GM21737 (cell line): ENCODE results near the gene ATP6V1A.
A peak's percentile ranks its signal among the peaks of the same experiment; 100 is the strongest.

Source experiments
- ATAC-seq: cut with Tn5 transposase; IDR thresholded peaks from one replicate; pipeline ENCODE4 v1.9.1; 2021; ENCODE audit warnings: mild to moderate bottlenecking, moderate library complexity; ENCODE audit not compliant: unreplicated experiment

The ATP6V1A gene

DNA sequence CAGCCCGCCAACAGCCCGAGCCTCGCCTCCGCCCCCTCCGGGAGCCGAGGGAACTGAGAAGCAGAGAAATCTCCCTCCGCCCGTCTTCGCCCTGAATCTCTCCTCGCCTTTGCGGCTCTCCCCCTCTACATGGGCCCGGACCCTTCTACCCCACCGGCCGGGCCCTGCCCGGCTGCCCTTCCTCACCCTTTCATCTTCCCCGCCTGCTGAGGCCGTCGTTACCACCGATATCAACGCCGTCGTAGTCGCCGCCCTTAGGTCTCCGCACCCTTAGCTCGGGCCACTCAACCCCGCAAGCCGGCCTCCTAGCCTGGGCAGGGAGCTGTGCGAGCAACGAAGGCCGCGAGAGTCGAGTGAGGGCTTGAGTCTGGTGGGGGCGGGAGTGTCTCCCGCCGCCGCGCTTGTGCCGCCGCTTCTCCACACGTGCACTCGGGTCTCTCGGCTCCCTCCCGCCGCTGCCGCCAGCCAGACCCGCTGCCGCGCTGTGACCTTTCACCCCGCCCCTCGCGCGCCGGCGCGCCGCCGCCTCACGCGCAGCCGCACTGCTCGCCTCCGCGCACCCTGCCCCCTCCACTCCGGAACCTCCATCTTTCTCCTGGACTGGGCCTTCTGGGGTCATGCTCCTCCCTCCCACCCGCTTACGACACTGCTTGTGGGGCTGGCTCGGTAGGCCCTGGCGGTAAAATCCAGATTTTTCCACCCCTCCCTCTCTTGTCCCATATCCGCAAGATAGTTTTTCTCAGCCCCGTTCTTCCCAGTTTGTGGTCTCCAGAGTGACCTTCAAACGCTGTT lies 883 bp upstream of the ATP6V1A start, which contains the start of gene NAA50:
Gene NAA50 (minus strand): TSS at position 494 of the 792 bp plus-strand sequence. CDS start 300 bp downstream, at position 194.
- peak; percentile 46 for ATAC-seq

DNA sequence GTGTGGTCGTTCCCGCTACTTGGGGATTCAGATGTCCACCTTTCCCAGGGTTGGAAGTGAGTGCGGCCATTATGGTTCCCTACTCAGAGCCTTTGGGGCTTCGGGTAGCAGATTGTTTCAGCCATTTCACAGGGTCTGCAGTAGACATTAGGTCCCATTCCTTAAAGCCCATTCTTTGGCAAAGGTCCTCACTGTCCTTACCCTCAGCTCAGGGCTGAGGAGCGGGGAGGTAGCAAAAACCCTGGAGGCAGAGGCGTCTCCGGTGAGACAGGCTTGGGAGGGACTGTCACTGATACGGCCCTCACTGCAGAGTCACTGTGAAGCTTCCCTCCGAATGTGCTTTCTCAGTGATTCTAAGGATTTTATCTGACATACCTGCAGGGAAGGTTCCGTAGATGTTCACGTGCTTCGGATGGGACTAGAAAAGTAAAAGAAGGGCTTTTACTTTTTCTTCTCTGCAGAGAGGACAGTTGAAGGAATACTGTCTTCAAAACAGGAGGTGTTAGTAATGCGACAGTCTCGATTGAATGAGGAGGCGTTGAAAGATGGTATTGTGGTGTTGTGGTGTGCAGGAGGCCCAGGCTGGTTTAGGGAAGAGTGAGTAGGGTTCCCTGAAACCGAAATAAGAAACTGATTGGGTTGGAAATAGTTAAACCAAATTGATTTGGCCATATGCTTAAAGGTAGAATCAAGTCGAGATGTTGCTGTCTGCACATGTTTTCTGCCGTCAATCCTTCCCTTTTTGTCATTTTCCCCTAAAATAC lies 630 bp downstream of the ATP6V1A start:
- ATAC-seq: no peak

DNA sequence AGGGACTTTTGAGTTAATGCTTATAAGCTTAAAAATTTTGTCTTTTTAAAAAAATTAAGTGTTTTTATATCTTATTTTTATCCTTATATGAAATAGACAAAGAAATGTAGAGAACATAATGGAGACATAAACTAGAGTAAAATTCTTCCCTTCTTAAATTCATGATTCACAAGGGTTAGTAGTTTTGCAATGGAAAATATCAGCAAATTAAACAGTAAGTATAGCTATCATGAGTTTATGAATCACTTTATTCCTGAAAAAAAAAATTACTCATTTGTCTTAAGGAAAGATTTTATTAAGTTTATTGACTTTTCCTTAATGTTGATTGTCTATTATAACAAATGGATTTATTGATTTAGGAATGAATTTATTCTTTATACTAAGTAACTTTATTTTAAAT lies 4.3 kb downstream of the ATP6V1A start:
- ATAC-seq: no peak

DNA sequence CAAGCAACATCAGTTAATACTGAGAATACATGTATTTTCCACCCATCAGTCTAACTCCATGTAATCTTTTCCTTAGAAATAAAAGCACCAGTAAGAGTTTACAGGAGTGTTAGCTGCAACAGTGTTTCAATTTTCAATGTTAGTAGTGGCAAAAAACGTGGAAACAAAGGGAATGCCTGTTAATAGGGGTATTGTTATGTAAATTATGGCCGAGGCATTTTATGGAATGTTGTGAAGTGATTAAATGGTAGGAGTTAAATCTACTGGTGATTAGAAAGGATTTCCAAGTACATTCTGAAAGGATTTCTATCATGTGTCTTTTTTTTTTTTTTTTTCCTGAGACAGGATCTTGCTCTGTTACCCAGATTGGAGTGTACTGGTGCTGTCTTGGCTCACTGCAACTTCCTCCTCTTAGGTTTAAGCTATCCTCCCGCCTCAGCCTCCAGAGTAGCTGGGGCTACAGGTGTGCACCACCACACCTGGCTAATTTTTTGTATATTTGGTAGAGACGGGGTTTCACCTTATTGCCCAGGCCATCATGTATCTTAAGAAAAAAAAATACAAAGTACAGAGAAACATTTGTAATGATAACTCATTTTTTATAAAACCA lies 6.6 kb downstream of the ATP6V1A start:
- ATAC-seq: no peak

DNA sequence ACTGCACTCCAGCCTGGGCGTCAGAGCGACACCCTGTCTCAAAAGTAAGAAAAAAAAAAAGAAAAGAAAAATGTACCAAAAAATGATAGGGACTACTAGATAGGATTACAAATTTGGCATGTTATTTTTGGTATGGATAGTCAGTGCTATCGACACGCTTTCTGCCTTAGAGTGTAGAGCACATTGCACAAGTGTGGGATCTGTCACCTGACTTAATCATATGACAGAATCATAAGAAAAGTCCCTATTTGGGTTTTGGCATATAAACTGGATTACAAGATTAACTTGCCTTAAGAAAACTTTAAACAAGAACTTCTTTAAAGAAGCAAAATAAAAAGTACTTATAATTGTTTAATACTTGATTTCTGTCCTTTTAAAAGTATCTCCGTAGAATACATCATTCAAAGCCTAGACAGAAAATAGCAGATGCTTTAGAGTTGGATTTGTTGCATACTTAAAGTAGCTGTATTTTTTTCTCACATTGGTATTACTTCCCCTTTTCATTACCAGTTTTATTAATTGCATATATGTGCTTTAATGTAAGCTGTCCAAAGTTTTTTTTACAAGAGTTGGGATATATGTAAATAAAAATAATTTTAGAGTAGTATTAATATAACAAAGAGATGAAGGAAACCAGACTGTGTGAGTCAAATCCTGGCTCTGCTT lies 7.8 kb downstream of the ATP6V1A start:
- ATAC-seq: no peak

DNA sequence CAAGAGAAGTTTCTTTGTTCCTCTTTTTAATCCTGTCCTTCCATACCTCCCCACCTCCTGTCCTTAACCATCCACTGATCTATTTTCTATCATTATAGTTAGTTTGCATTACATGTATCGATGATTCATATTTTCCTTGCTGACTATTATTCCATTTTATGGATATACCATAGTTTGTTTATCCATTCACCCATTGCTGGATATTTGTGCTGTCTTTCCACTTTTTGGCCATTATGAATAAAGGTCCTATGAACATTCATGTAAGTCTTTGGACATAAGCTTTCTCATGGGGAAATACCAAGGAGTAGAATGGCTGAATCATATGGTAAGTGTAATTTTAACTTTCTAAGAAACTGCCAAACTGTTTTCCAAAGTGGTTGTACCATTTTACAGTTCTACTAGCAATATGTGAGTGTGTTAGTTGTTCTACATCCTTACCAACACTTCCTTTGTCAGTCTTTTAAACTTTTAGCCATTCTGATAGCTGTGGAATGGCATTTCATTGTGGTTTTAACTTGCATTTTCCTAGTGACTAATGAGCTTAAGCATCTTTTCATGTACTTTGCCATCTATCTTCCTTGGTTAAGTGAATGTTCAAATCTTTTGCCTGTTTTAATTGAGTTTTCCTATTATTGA lies 11.7 kb downstream of the ATP6V1A start:
- ATAC-seq: no peak

DNA sequence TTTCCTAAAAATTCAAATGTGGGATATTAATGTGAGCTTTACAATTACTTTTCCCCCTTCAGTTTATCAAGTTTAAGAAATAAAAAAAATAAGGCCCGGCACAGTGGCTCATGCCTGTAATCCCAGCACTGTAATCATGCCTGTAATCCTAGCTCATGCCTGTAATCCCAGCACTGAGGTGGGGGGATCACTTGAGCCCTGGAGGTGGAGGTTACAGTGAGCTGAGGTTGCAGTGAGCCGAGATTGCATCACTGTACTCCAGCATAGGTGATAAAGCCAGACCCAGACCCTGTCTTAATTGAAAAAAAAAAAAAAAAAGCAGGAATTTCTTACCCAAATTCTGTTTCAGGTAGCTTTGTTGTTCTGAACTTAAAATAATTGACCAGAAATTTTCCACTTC lies 17.9 kb downstream of the ATP6V1A start:
- ATAC-seq: no peak

DNA sequence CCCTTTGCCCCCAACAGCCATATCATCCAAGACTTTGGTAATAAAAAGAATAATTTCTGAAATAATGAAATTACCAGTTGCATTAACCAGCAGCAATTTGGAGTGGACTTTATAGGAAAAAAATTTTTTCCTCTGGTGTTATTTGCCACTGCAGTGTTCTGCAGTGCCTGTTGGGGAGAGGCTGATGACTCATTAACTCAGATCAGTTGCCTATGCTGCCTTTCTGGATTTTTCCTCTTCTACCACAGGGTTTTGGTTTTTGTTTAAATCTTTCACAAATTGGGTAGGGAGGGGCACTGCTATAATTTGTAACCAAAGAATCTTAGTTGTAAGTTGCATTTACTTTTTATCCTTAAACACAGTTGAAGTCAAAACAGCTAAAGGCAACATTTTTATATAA lies 22.7 kb downstream of the ATP6V1A start:
- ATAC-seq: peak; percentile 80

DNA sequence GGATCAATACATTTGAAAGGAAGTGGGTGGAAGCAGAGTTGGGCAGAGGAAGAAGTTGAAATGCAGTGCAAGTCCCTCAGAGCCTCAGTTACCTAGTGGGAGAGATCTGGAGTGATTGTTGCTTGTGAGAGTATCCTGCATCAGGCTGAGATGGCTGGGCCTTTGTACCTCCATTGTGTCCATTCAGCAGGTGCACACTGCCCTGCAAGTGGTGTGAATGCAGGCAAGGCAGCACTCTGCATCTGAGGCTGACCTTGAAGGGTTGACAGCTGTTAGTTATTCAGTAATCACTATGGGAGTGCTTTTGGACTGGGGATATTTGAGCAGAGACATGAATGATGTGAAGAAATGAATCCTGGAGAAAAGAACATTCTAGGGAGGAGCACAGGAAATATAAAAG lies 25.2 kb downstream of the ATP6V1A start:
- no peak for ATAC-seq

DNA sequence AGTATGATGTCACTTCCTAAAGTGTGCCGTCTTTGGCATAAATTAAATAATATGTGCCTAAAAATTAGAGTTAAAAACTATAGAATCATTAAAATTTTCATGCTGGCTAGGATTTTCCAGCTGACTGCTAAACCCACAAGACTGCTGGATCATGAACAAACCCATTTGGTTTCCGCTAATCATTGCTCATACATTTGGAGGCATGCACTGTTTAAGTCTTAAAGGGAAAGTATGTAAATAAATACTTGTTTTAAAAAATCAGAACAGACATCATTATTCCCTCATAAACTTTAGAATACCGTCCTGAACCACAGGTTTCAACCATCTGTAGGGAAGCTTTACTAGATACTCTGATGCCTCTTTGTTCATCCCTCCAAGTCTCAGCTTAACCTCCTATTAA lies 26.5 kb downstream of the ATP6V1A start:
- no peak for ATAC-seq

DNA sequence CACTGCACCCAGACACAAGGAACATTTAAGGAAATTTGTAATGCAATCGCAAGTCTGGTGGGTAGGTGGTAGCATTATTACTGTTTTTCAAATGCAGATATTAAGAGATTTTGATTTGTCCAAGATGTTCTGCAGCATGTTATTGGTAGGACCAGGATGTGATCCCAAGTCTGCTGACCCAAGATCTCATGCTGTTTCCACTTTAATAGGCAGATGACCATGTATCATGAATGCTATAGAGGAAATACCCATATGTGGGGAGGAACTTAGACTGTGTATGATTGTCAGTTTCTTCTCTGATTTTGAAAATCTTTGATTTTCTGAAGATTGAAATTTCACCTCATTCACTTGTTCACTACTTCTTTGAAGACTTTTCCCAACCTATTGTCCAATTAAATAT lies 28.7 kb downstream of the ATP6V1A start:
- no peak for ATAC-seq

DNA sequence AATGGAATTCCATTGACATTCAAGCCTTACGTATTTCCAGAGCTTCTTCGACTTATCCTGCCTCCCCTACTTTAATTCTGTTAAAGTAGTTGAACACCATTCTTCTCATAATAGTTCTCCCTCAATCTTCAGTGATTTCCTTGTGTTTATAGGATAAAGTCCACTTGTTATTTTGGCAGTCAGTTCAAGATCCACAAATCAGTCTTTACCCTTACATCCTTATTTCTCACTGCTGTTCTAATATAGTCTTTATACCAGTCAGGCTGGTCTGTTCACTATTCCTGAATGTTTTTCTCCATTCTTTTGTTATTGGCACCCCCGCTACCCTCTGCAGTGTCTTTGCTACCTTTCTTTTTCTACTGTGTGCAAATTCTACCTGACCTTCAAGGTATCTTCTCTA lies 29.7 kb downstream of the ATP6V1A start:
- no peak for ATAC-seq

DNA sequence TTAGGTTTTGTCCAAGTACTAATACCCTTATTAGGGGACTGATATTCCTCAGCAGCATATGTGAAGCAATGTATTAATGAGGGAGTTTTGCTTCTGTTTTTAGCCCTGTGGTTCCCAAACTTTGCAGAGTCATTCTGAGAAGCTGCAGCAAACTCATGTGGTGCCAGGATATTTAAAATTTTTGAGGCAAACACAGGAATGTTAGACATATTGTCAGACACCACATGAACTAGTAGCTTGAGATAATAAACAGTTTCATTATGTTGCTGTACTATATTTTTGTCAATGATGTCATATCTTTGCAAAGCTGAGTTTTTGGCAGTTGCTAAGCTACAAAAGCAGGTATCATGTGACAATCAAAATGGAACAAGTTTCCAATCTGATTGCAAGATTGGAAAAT lies 36.6 kb downstream of the ATP6V1A start:
- no peak for ATAC-seq

DNA sequence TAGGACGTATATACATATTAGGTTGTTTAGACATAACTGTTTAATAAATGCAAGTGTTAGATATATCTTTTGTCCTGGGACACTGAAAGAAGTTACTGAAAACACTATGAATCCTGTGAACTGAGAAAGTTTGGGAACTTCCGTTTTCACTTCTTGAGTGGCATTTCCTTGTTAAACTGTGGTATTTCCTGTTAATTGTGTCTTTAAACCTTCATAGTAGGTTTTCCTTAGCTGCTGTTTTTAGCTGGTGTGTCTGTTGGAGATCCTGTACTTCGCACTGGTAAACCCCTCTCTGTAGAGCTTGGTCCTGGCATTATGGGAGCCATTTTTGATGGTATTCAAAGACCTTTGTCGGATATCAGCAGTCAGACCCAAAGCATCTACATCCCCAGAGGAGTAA lies 37.1 kb downstream of the ATP6V1A start:
- ATAC-seq: no peak

DNA sequence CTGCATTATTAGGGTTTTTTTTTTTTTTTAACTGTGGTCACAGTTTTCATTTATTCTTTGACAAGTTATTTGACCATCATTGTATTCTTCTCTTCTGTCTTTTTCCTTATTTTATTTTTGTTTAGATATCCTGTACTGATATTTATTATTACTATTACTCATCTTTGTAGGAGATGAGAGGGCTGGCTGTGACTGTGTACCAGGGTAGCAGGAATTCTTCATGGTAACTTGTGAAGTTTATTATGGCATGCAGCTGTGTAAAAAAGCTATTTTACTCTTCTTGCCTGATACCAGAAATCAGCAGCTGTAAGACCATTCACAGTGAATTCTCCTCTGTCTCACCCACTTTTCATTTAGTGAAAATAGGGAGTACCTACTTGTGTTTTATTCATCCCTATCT lies 44.5 kb downstream of the ATP6V1A start:
- ATAC-seq: no peak

DNA sequence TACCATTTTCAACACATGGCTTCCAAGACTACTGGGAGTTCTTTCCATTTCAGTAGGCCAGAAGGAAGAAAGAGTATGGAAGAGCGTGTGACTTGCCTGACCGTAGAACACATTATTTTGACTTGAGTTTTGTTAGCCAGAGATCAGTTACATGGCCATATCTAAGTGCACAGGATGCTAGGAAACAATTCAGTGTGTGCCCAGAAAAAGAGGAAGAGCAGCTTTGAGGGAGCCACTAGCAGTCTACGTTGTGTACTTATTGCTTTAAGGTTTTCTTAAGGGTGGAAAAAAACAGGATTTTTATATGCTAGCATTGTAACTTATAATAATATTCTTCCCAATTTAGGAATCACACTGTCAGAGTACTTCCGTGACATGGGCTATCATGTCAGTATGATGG lies 47.7 kb downstream of the ATP6V1A start:
- no peak for ATAC-seq

DNA sequence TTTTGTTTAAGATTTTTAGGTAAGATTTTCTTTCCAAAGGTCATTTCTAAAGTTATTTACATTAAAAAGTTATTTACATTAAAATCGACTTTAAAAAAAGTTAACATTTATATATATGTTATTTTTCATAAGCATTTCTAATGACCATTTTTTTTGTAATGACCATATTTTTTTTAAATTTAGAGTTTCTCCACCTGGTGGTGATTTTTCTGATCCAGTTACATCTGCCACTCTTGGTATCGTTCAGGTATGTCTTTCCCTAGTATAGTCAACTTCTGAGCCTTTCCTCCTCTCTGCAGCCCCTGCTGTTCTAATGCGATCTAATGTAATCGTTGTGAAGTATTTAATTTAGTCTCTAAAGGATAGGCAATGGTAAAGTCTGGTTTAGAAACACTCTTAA lies 48.9 kb downstream of the ATP6V1A start:
- ATAC-seq: no peak

DNA sequence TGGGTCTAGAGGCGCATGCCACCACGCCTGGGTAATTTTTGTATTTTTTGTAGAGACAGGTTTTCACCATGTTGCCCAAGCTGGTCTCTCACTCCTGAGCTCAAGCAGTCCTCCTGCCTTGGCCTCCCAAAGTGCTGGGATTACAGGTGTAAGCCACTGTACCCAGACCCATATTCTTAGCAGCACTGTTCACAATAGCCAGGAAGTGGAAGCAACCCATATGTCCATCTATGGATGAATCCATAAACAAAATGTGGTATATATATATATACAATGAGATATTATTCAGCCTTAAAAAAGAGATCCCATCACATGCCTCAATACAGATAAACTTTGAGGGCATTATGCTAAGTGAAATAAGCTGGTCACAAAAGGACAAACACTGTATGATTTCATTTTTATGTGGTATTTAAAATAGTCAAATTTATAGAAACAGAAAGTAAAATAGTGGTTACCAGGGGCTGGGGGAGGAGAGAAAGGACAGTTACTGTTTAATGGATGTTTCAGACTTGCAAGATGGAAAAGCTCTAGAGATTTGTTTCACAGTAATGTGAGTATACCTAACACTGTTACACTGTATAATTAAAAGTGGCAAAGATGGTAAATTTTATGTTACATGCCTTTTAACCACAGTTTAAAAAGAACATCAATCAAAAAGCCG lies 56.1 kb downstream of the ATP6V1A start:
- no peak for ATAC-seq

DNA sequence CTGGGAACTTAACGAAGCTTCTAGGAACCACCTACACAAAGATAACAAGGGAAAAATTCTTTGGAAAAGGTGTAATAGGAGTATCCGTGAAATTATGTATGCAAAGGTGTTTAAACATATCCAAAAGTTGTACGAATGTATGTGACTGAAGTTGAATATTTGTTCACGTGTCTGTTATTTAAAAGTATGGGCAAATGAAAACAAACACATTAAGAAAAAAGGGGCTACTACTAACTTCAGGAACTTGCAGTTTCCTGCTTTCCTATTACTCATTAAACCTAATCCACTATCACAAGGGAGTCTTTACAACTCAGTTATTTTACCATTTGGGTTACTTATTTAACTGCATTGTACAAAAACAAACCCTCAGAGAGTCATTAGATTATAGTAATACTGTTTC lies 57.8 kb downstream of the ATP6V1A start:
- ATAC-seq: no peak

DNA sequence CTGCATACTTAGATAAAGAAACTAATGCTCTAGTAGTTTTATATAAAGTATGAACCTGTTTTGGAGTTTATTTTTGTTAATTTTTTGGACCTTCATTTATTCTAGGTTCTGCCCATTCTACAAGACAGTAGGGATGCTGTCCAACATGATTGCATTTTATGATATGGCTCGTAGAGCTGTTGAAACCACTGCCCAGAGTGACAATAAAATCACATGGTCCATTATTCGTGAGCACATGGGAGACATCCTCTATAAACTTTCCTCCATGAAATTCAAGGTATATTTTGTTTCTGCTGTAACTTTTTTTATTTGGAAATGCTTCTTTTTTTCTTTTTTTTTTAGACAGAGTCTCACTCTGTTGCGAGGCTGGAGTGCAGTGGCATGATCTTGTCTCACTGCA lies 58.4 kb downstream of the ATP6V1A start:
- no peak for ATAC-seq
